OCI-LY3 (cell line): ENCODE data around the gene ANXA4.
A peak's percentile ranks its signal among the peaks of the same experiment; 100 is the strongest.

ENCODE experiments used
- H2AFZ ChIP-seq: fragments of 200-600, 300-600 bp; shearing (Covaris generic); 2 replicates; pipeline ENCODE4 v1.6.0; 2014; ENCODE audit warnings: antibody characterized with exemption, low read depth, low read length
- H3K27ac ChIP-seq: fragments of 200-600, 300-600 bp; sonication (generic); 2 replicates; pipeline ENCODE4 v1.5.1; 2014; ENCODE audit warnings: mild to moderate bottlenecking, low read length, moderate library complexity, mixed read lengths
- H3K27me3 ChIP-seq: fragments of 200-600, 300-600 bp; sonication (generic); 2 replicates; pipeline ENCODE4 v1.6.1; 2014; ENCODE audit warnings: low read depth, low read length, mixed read lengths
- H3K36me3 ChIP-seq: fragments of 200-600, 300-600 bp; sonication (generic); replicated peaks from 2 replicates; pipeline ENCODE3; 2014; ENCODE audit warnings: low read depth, low read length, mixed read lengths
- H3K4me1 ChIP-seq: fragments of 300-600, 200-600 bp; sonication (generic); 2 replicates; pipeline ENCODE4 v1.6.1; 2014; ENCODE audit warnings: low read length, mixed read lengths
- H3K4me2 ChIP-seq: fragments of 200-600, 300-600 bp; sonication (generic); 2 replicates; pipeline ENCODE4 v1.6.1; 2014; ENCODE audit warnings: low read length, mixed read lengths
- H3K4me3 ChIP-seq: fragments of 300-600, 200-600 bp; sonication (generic); 2 replicates; pipeline ENCODE4 v1.5.1; 2014; ENCODE audit warnings: antibody characterized with exemption, mild to moderate bottlenecking, low read length, moderate library complexity
- H3K79me2 ChIP-seq: fragments of 300-600, 200-600 bp; shearing (Covaris generic); 2 replicates; pipeline ENCODE4 v1.6.1; 2014; ENCODE audit warnings: mild to moderate bottlenecking, low read length, mixed read lengths
- H3K9ac ChIP-seq: fragments of 300-600, 200-600 bp; shearing (Covaris generic); 2 replicates; pipeline ENCODE4 v1.6.0; 2014; ENCODE audit warnings: mild to moderate bottlenecking, low read length, moderate library complexity
- H3K9me3 ChIP-seq: fragments of 200-600, 300-600 bp; shearing (Covaris generic); 2 replicates; pipeline ENCODE4 v1.6.1; 2014; ENCODE audit warnings: low read length, mixed read lengths; ENCODE audit not compliant: insufficient read depth
- H4K20me1 ChIP-seq: fragments of 200-600, 300-600 bp; sonication (generic); 2 replicates; pipeline ENCODE4 v1.6.1; 2016; ENCODE audit warnings: low read length, mixed read lengths; ENCODE audit not compliant: insufficient read depth
- EZH2phosphoT487 ChIP-seq: fragments of 200-600 bp; shearing (Covaris generic); IDR thresholded peaks from 2 replicates; pipeline ENCODE4 v1.6.1; 2018; ENCODE audit warnings: antibody characterized with exemption, mixed run types, low read depth
- TF ChIP-seq, protein P1 (sequence below): fragments of 200-600, 300-600 bp; sonication (generic); IDR thresholded peaks from 2 replicates; pipeline ENCODE4 v1.5.1; 2014; ENCODE audit warnings: antibody characterized with exemption, low read length, low read depth

The ANXA4 gene

DNA sequence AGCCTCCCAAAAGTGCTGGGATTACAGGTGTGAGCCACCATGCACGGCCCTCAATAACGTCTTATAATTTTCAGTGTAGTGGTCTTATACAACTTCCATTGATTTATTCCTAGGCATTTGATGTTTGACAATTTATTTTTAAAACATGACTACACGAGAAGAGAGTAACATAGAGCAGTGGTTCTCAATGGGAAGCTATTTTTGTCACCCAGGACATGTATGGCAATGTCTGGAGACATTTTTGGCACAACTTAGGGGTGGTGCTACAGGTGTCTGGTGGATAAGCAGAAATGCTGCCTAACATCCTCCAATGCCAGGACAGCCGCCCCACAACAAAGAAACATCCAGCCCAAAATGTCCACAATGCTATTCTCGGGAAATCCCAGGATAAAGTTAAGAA is 12.7 kb upstream of the ANXA4 start:
- Histone ChIP-seq H3K27me3 (0 out of 2 replicates have a peak, but pooled peaks cover under 1% of the 10 kb centered on the region), H2AFZ (no peak overlapping the region), H3K27ac (no peak overlapping the region), H3K9ac (no peak overlapping the region), H3K36me3 (no peaks in the 10 kb centered on the region), H3K4me3 (no peak overlapping the region), H3K9me3 (no peaks in the 10 kb centered on the region), H3K4me1 (peaks cover 8% of the 10 kb centered on the region), H4K20me1 (no peaks in the 10 kb centered on the region), H3K79me2 (no peaks in the 10 kb centered on the region), H3K4me2 (no peak overlapping the region)
- TF ChIP-seq EZH2phosphoT487 = no peak
- TF ChIP-seq, protein P1, sequence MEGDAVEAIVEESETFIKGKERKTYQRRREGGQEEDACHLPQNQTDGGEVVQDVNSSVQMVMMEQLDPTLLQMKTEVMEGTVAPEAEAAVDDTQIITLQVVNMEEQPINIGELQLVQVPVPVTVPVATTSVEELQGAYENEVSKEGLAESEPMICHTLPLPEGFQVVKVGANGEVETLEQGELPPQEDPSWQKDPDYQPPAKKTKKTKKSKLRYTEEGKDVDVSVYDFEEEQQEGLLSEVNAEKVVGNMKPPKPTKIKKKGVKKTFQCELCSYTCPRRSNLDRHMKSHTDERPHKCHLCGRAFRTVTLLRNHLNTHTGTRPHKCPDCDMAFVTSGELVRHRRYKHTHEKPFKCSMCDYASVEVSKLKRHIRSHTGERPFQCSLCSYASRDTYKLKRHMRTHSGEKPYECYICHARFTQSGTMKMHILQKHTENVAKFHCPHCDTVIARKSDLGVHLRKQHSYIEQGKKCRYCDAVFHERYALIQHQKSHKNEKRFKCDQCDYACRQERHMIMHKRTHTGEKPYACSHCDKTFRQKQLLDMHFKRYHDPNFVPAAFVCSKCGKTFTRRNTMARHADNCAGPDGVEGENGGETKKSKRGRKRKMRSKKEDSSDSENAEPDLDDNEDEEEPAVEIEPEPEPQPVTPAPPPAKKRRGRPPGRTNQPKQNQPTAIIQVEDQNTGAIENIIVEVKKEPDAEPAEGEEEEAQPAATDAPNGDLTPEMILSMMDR = no peak

DNA sequence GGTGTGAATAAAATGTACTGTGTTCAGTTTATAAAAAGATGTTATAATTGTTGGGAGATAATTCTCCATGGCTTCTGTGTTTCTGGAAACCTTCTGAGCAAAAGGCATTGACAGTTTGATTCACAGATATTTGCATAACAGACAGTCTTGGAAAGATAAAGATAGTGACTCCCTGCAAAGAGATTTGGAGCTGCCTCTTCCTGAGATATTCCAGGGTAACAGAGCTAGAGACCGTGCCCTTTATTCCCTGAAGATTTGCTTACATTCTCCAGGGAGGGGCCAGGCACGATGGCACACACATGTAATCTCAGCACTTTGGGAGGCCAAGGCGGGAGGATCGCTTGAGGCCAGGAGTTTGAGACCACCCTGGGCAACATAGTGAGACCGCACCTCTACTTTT is 12.2 kb upstream of the ANXA4 start:
- Histone ChIP-seq H4K20me1 (no peaks in the 10 kb centered on the region), H3K9ac (no peak overlapping the region), H3K27me3 (no peaks in the 10 kb centered on the region), H3K27ac (no peak overlapping the region), H3K4me1 (peaks cover 13% of the 10 kb centered on the region), H3K4me3 (no peak overlapping the region), H2AFZ (no peak overlapping the region), H3K79me2 (no peaks in the 10 kb centered on the region), H3K9me3 (no peaks in the 10 kb centered on the region), H3K36me3 (no peaks in the 10 kb centered on the region), H3K4me2 (no peak overlapping the region)
- no peak for TF ChIP-seq EZH2phosphoT487
- TF ChIP-seq, protein P1 = no peak

DNA sequence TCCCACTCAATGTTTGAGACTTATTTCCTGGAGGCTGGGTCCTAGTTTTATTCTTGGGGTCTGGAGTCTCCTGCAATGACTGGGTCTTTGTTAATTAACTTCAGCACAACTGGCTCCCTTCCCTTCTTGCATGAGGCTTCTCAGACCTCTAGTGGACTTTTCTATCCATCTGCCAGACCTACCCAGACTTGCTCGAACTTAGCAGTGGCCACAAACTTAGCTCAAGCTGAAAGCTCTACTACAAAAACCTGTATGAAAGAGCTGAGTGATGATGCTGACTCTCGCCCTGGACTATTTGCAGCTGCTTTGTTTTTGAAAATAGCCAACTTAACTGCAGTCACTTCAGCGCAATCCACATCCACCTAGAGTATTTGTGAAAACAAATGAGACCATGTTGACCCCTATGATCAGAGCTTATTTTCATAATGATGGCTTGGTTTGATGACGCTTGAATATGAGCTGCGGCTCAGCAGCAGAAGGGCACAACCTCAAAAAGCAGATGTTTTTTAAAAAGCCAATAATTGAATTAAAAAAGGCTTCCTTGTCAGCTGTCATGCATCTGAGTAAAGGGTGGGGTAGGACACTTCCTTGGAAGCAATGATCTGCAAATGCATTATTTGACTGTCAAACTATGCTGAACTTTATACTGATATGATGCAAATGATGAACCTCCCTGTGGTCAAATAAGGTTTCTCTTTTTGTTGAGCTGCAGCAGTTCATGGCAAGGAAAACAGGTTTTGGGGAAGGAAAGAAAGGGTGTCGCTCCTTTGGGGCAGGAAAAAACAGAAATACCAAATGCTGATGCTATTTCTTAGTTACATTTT is 10.6 kb upstream of the ANXA4 start:
- TF ChIP-seq, protein P1 = no peak
- no peak for TF ChIP-seq EZH2phosphoT487
- no peak overlapping the region for H3K9ac ChIP-seq
- H2AFZ ChIP-seq = peak overlapping the region; percentile 32; the same call in 1 of the 2 replicates
- H3K4me3 ChIP-seq = no peak overlapping the region
- H3K4me1 ChIP-seq = peaks cover 28% of the 10 kb centered on the region
- H4K20me1 ChIP-seq = no peaks in the 10 kb centered on the region
- H3K27ac ChIP-seq = no peak overlapping the region
- H3K79me2 ChIP-seq = no peaks in the 10 kb centered on the region
- H3K4me2 ChIP-seq = no peak overlapping the region
- no peaks in the 10 kb centered on the region for H3K36me3 ChIP-seq
- H3K27me3 ChIP-seq = no peaks in the 10 kb centered on the region
- no peaks in the 10 kb centered on the region for H3K9me3 ChIP-seq

DNA sequence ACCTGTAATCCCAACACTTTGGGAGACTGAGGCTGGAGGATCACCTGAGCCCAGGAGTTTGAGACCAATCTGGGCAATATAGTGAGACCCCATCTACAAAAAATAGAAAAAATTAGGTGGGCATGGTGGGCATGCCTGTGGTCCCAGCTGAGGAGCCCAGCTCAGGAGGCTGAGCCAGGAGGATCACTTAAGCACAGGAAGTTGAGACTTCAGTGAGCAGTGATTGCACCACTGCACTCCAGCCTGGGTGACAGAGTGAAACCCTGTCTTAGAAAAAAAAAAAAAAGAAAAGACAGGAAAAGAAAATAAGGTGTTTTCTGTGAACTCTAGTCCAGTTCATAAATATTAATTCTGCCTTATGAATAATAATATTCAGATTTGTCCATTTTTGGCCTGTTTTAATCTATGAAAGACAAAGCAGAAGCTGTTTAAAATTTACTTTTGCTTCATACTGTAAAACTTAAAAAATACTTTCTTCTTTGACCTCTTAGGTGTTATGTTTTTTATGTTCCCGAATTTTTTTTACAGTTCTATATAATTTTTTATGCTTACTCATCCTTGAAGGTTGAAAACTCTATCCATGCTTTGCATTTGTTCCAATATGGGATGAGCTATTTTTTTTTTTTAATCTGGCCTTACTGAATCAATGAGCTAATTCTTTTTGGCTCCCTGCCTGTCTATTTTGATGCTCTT is 8.4 kb upstream of the ANXA4 start:
- no peaks in the 10 kb centered on the region for H3K79me2 ChIP-seq
- no peak overlapping the region for H3K9ac ChIP-seq
- no peaks in the 10 kb centered on the region for H3K27me3 ChIP-seq
- no peaks in the 10 kb centered on the region for H3K36me3 ChIP-seq
- no peak overlapping the region for H3K27ac ChIP-seq
- H4K20me1 ChIP-seq = no peaks in the 10 kb centered on the region
- no peak overlapping the region for H2AFZ ChIP-seq
- peaks cover 29% of the 10 kb centered on the region for H3K4me1 ChIP-seq
- H3K4me2 ChIP-seq = no peak overlapping the region
- H3K4me3 ChIP-seq = no peak overlapping the region
- TF ChIP-seq EZH2phosphoT487 = no peak
- TF ChIP-seq, protein P1 = no peak
- no peaks in the 10 kb centered on the region for H3K9me3 ChIP-seq
